Esophagus muscularis mucosa (tissue), 4 donors: Measurements from ENCODE around the gene TTLL3.

Source experiments
- CTCF ChIP-seq, 3 experiments: fragments of 200-600 bp in 2 of 3; fragments of 450-650 bp in 1 of 3; sonication (generic) in 2 of 3; IDR thresholded peaks; one replicate each; pipeline ENCODE4 v1.5.1; 2017 to 2019; ENCODE audit warnings: antibody characterized with exemption in 3 of 3, mild to moderate bottlenecking in 2 of 3, moderate library complexity in 1 of 3
- EP300 ChIP-seq: sonication (generic); formaldehyde crosslinking; IDR thresholded peaks from one replicate; pipeline ENCODE4 v1.6.1; 2017; ENCODE audit warnings: antibody characterized with exemption
- POLR2A ChIP-seq: fragments of 450-650 bp; IDR thresholded peaks from one replicate; pipeline ENCODE4 v1.6.1; 2017; ENCODE audit warnings: antibody characterized with exemption, moderate library complexity, mild to moderate bottlenecking, low read depth

GRCh38 chr3:9781978-9782603 lies 28.0 kb upstream of the TTLL3 start:
- TF ChIP-seq CTCF (IDR thresholded peaks at IDR 0.05) = no peak
- TF ChIP-seq EP300 = no peak
- TF ChIP-seq POLR2A = no peak
